HG03097 (cell line): ENCODE data around the gene SESN3.
"Not testable (repeated sequence)": the region's sequence is repeated elsewhere in the genome, so short reads cannot be mapped to it uniquely, and the experiment has no call there.

Experiments used
- ATAC-seq: cut with Tn5 transposase; IDR thresholded peaks from one replicate; pipeline ENCODE4 v1.9.1; 2021; ENCODE audit not compliant: unreplicated experiment, low FRiP score

SESN3 gene

GRCh38 chr11:95227060-95227459, 3.9 kb downstream of the SESN3 start:
- ATAC-seq: not testable (repeated sequence)

- ATAC-seq: no peak
Observed at GRCh38 chr11:95222817-95223216, 8.2 kb downstream of the SESN3 start.

- ATAC-seq: no peak
Observed at GRCh38 chr11:95219599-95219998, 11.4 kb downstream of the SESN3 start.

- ATAC-seq: no peak
Observed at GRCh38 chr11:95218149-95218548, 12.9 kb downstream of the SESN3 start.

- ATAC-seq: no peak
Observed at GRCh38 chr11:95212609-95213008, 18.4 kb downstream of the SESN3 start.

GRCh38 chr11:95209535-95209934, 21.5 kb downstream of the SESN3 start:
- ATAC-seq: not testable (repeated sequence)

GRCh38 chr11:95200781-95201457, 30.1 kb downstream of the SESN3 start:
- no peak for ATAC-seq

- ATAC-seq: no peak
Observed at GRCh38 chr11:95195831-95196230, 35.2 kb downstream of the SESN3 start.

- no peak for ATAC-seq
Observed at GRCh38 chr11:95193541-95193940, 37.5 kb downstream of the SESN3 start.

- no peak for ATAC-seq
Observed at GRCh38 chr11:95192717-95193116, 38.3 kb downstream of the SESN3 start.

GRCh38 chr11:95187723-95188122, 43.3 kb downstream of the SESN3 start:
- ATAC-seq: no peak

- no peak for ATAC-seq
Observed at GRCh38 chr11:95182397-95182796, 48.6 kb downstream of the SESN3 start.

GRCh38 chr11:95175818-95176380, 55.1 kb downstream of the SESN3 start:
- no peak for ATAC-seq

- no peak for ATAC-seq
Observed at GRCh38 chr11:95170294-95170693, 60.7 kb downstream of the SESN3 start.

GRCh38 chr11:95166781-95167180, 64.2 kb downstream of the SESN3 start:
- ATAC-seq: no peak

- no peak for ATAC-seq
Observed at GRCh38 chr11:95165638-95166037, 65.4 kb downstream of the SESN3 start.

GRCh38 chr11:95163106-95163505, 67.9 kb downstream of the SESN3 start:
- no peak for ATAC-seq

GRCh38 chr11:95161248-95161647, 69.8 kb downstream of the SESN3 start:
- no peak for ATAC-seq

GRCh38 chr11:95157824-95158223, 73.2 kb downstream of the SESN3 start:
- no peak for ATAC-seq

- no peak for ATAC-seq
Observed at GRCh38 chr11:95156916-95157541, 74.0 kb downstream of the SESN3 start.

- no peak for ATAC-seq
Observed at GRCh38 chr11:95156133-95156721, 74.8 kb downstream of the SESN3 start.

GRCh38 chr11:95155385-95155784, 75.6 kb downstream of the SESN3 start:
- ATAC-seq: no peak
